ENCODE data around the gene RGL4. TPM values are rescaled to one million over a fixed set of nuclear protein-coding genes. Genes with fewer than 3 reads are reported as not detected.
A peak's percentile ranks its signal among the peaks of the same experiment; 100 is the strongest.

Gene RGL4
- total RNA-seq, 2 experiments from 2014 or later = 22.0 to 24.1 TPM

- Mint-ChIP-seq H3K27ac (peak overlapping the region; percentile 100), H3K9me3 (peaks cover 1% of the 10 kb centered on the region), H3K4me1 (ENCODE audit: low read depth) (peaks cover 43% of the 10 kb centered on the region), H3K4me3 (peak overlapping the region; percentile 93), H3K36me3 (ENCODE audit: low read depth) (peaks cover 41% of the 10 kb centered on the region), H3K27me3 (ENCODE audit: low read depth) (no peaks in the 10 kb centered on the region)
- DNase-seq = no peak
- CTCF ChIA-PET = interaction anchor here (1.2 to 1.4 kb wide), 2 partner anchors 21 to 68 kb away, joined by 3 to 6 read pairs; no protein-coding TSS in a partner anchor
- intact Hi-C loops (cut with micrococcal nuclease) = loop anchor here (1.0 to 5.0 kb wide), 4 partner anchors 10 to 219 kb away; partner anchors contain the start of gene SLC2A11
These were observed 4.9 kb downstream of the RGL4 start for GRCh38 chr22:23695571-23696325.

GRCh38 chr22:23696326-23696851 is 5.6 kb downstream of the RGL4 start:
- H3K36me3 Mint-ChIP-seq (ENCODE audit: low read depth) = peaks cover 45% of the 10 kb centered on the region
- peaks cover 46% of the 10 kb centered on the region for H3K4me1 Mint-ChIP-seq (ENCODE audit: low read depth)
- H3K4me3 Mint-ChIP-seq = peak overlapping the region; percentile 93
- H3K27me3 Mint-ChIP-seq (ENCODE audit: low read depth) = no peaks in the 10 kb centered on the region
- H3K9me3 Mint-ChIP-seq = peaks cover 1% of the 10 kb centered on the region
- CTCF ChIA-PET = interaction anchor here (1.2 to 1.4 kb wide), 2 partner anchors 20 to 68 kb away, joined by 3 to 6 read pairs; no protein-coding TSS in a partner anchor
- intact Hi-C loops (cut with micrococcal nuclease) = loop anchor here (1.0 to 5.0 kb wide), 4 partner anchors 9 to 218 kb away; partner anchors contain the start of gene SLC2A11
- peak; percentile 94 for DNase-seq
- peak overlapping the region; percentile 100 for H3K27ac Mint-ChIP-seq

- Mint-ChIP-seq H3K9me3 (peaks cover 6% of the 10 kb centered on the region), H3K4me1 (ENCODE audit: low read depth) (peaks cover 48% of the 10 kb centered on the region), H3K27me3 (ENCODE audit: low read depth) (no peaks in the 10 kb centered on the region), H3K27ac (peak overlapping the region; percentile 100), H3K36me3 (ENCODE audit: low read depth) (peaks cover 54% of the 10 kb centered on the region), H3K4me3 (peak overlapping the region; percentile 93)
- CTCF ChIA-PET = interaction anchor here (1.2 kb wide), 1 partner anchor 69 kb away, joined by 6 read pairs; no protein-coding TSS in a partner anchor
- no peak for DNase-seq
- intact Hi-C loops (cut with micrococcal nuclease) = loop anchor here (5.0 kb wide), 1 partner anchor 160 kb away; the partner anchor contains the start of gene SLC2A11
These were observed 6.5 kb downstream of the RGL4 start for GRCh38 chr22:23697031-23697970.

DNA sequence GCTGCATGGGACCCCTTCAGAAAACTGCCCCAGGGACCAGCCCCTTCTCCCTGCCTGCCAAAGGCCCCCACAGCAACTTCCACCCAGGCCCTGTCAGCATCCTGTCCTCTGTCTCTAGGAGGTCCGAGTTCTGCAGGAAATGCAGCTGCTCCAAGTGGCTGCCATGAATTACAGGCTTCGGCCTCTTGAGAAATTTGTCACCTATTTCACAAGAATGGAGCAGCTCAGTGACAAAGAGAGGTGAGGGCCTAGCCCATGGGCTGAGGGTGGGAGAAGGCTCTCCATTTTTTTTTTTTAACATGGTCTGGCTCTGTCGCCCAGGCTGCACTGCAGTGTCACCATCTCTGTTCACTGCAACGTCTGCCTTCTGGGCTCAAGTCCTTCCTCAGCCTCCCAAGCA is 7.3 kb downstream of the RGL4 start:
- CTCF ChIA-PET = no interaction called here
- H3K4me3 Mint-ChIP-seq = no peak overlapping the region
- intact Hi-C loops (cut with micrococcal nuclease) = loop anchor here (5.0 kb wide), 1 partner anchor 159 kb away; the partner anchor contains the start of gene SLC2A11
- no peak for DNase-seq
- H3K4me1 Mint-ChIP-seq (ENCODE audit: low read depth) = peaks cover 50% of the 10 kb centered on the region
- H3K27ac Mint-ChIP-seq = no peak overlapping the region
- H3K9me3 Mint-ChIP-seq = peaks cover 6% of the 10 kb centered on the region
- peaks cover 60% of the 10 kb centered on the region for H3K36me3 Mint-ChIP-seq (ENCODE audit: low read depth)
- H3K27me3 Mint-ChIP-seq (ENCODE audit: low read depth) = no peaks in the 10 kb centered on the region

DNA sequence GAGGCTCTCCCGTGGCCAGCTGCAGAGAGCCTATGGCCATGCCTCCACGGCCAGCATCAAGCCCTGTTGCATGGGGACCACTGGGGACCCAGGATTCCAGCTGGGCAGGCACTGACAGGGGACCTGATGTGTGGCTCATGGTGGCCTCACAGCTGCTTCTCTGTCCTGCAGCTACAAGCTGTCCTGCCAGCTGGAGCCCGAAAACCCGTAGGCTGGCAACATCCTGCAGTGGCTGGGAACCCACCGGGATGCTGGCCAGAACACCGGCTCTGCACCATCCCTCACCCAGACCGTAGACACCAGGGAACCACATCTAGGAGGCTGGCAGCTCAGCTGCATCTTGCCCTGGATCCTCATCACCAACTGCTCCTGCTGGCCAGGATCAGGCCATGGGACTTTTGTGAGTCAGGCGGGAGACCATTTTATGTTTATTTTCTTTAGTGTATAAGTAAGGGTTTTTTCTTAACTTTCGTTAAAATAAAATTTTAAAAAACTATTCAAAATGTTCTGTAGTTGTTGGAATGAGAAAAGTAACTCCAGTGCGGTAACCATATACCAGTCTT is 7.9 kb downstream of the RGL4 start:
- no peaks in the 10 kb centered on the region for H3K27me3 Mint-ChIP-seq (ENCODE audit: low read depth)
- H3K4me1 Mint-ChIP-seq (ENCODE audit: low read depth) = peaks cover 53% of the 10 kb centered on the region
- H3K9me3 Mint-ChIP-seq = peaks cover 6% of the 10 kb centered on the region
- H3K36me3 Mint-ChIP-seq (ENCODE audit: low read depth) = peaks cover 65% of the 10 kb centered on the region
- no peak overlapping the region for H3K4me3 Mint-ChIP-seq
- no peak for DNase-seq
- CTCF ChIA-PET = no interaction called here
- intact Hi-C loops (cut with micrococcal nuclease) = loop anchor here (5.0 kb wide), 1 partner anchor 159 kb away; the partner anchor contains the start of gene SLC2A11
- H3K27ac Mint-ChIP-seq = no peak overlapping the region

DNA sequence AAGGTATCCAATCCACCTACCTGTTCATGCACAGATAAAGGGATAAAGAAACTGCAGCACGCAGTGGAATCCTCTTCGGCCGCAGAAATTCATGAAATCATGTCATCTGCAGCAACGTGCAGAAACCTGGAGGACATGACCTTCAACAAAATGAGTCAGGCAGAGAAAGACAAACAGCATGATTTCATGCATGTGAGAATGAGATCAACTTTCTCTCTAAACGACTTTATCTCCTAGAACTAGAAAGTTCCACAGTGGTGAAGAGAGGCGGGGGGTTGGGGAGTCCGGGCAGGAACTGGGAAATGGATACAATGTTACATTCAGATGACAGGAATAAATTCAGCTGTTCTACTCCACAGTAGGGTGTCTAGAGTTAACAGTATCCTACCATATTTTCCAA is 9.9 kb downstream of the RGL4 start:
- no peak overlapping the region for H3K4me3 Mint-ChIP-seq
- H3K27ac Mint-ChIP-seq = no peak overlapping the region
- peaks cover 63% of the 10 kb centered on the region for H3K4me1 Mint-ChIP-seq (ENCODE audit: low read depth)
- intact Hi-C loops (cut with micrococcal nuclease) = no loop called here
- DNase-seq = no peak
- peaks cover 6% of the 10 kb centered on the region for H3K9me3 Mint-ChIP-seq
- H3K36me3 Mint-ChIP-seq (ENCODE audit: low read depth) = peaks cover 73% of the 10 kb centered on the region
- H3K27me3 Mint-ChIP-seq (ENCODE audit: low read depth) = no peaks in the 10 kb centered on the region
- CTCF ChIA-PET = no interaction called here

DNA sequence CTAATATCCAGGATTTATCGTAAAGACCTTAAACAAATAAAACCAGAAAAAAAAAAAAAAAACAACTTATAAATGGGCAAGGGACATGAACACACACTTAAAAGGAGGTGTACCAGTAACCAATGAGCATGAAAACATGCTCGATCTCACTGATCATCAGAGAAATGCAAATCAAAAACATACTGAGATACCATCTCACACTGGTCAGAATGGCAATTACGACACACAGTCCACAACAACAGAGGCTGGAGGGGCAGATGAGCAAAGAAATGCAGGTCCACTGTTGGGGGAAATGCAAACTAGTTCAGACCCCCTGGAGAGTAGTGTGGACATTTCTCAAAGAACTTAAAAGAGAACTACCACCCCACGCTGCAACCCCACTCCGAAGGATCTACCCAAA is 13.2 kb downstream of the RGL4 start:
- CTCF ChIA-PET = no interaction called here
- DNase-seq = no peak
- Mint-ChIP-seq H3K27me3 (ENCODE audit: low read depth) (no peaks in the 10 kb centered on the region), H3K9me3 (peaks cover 6% of the 10 kb centered on the region), H3K27ac (peak overlapping the region; percentile 92), H3K36me3 (ENCODE audit: low read depth) (peaks cover 94% of the 10 kb centered on the region), H3K4me1 (ENCODE audit: low read depth) (peaks cover 62% of the 10 kb centered on the region), H3K4me3 (no peak overlapping the region)
- intact Hi-C loops (cut with micrococcal nuclease) = loop anchor here (2.0 kb wide), 1 partner anchor 135 kb away; the partner anchor contains the start of gene DERL3

- CTCF ChIA-PET = no interaction called here
- peaks cover 94% of the 10 kb centered on the region for H3K36me3 Mint-ChIP-seq (ENCODE audit: low read depth)
- peak overlapping the region; percentile 11 for H3K4me3 Mint-ChIP-seq
- H3K27ac Mint-ChIP-seq = peak overlapping the region; percentile 92
- no peaks in the 10 kb centered on the region for H3K27me3 Mint-ChIP-seq (ENCODE audit: low read depth)
- H3K9me3 Mint-ChIP-seq = peaks cover 5% of the 10 kb centered on the region
- peaks cover 69% of the 10 kb centered on the region for H3K4me1 Mint-ChIP-seq (ENCODE audit: low read depth)
- intact Hi-C loops (cut with micrococcal nuclease) = loop anchor here (1.0 to 5.0 kb wide), 8 partner anchors 9 to 852 kb away; partner anchors contain the start of genes DERL3, GUCD1, RSPH14 and SNRPD3
- no peak for DNase-seq
These were observed 14.0 kb downstream of the RGL4 start for GRCh38 chr22:23704829-23705228.

GRCh38 chr22:23705358-23705757 is 14.5 kb downstream of the RGL4 start:
- intact Hi-C loops (cut with micrococcal nuclease) = loop anchor here (1.0 to 5.0 kb wide), 8 partner anchors 9 to 852 kb away; partner anchors contain the start of genes DERL3, GUCD1, RSPH14 and SNRPD3
- Mint-ChIP-seq H3K27ac (peak overlapping the region; percentile 92), H3K9me3 (peaks cover 5% of the 10 kb centered on the region), H3K27me3 (ENCODE audit: low read depth) (no peaks in the 10 kb centered on the region), H3K4me1 (ENCODE audit: low read depth) (peaks cover 74% of the 10 kb centered on the region), H3K36me3 (ENCODE audit: low read depth) (peaks cover 94% of the 10 kb centered on the region), H3K4me3 (peak overlapping the region; percentile 11)
- DNase-seq = peak; percentile 80
- CTCF ChIA-PET = no interaction called here

- peaks cover 81% of the 10 kb centered on the region for H3K36me3 Mint-ChIP-seq (ENCODE audit: low read depth)
- H3K27ac Mint-ChIP-seq = peak overlapping the region; percentile 79
- H3K9me3 Mint-ChIP-seq = no peaks in the 10 kb centered on the region
- CTCF ChIA-PET = no interaction called here
- H3K4me3 Mint-ChIP-seq = no peak overlapping the region
- DNase-seq = no peak
- H3K4me1 Mint-ChIP-seq (ENCODE audit: low read depth) = peaks cover 64% of the 10 kb centered on the region
- intact Hi-C loops (cut with micrococcal nuclease) = loop anchor here (1.0 to 5.0 kb wide), 6 partner anchors 8 to 849 kb away; partner anchors contain the start of genes DERL3, GUCD1, RSPH14 and SNRPD3
- no peaks in the 10 kb centered on the region for H3K27me3 Mint-ChIP-seq (ENCODE audit: low read depth)
These were observed 17.5 kb downstream of the RGL4 start for GRCh38 chr22:23708270-23708669.

- CTCF ChIA-PET = no interaction called here
- Mint-ChIP-seq H3K27me3 (ENCODE audit: low read depth) (no peaks in the 10 kb centered on the region), H3K9me3 (no peaks in the 10 kb centered on the region), H3K36me3 (ENCODE audit: low read depth) (peaks cover 73% of the 10 kb centered on the region), H3K27ac (peak overlapping the region; percentile 79), H3K4me3 (no peak overlapping the region), H3K4me1 (ENCODE audit: low read depth) (peaks cover 63% of the 10 kb centered on the region)
- no peak for DNase-seq
- intact Hi-C loops (cut with micrococcal nuclease) = loop anchor here (5.0 kb wide), 4 partner anchors 467 to 848 kb away; partner anchors contain the start of genes GUCD1, RSPH14 and SNRPD3
These were observed 18.3 kb downstream of the RGL4 start for GRCh38 chr22:23709107-23709506.

All from activated naive CD4-positive, alpha-beta T cell treated with anti-CD3 and anti-CD28 coated beads for 36 hours (primary cell).